GM12878 (cell line): ENCODE data around the gene ZNF200.

Source experiments
- CTCF ChIP-seq, 3 experiments: IDR thresholded peaks in 2 of 3; conservative IDR thresholded peaks in 1 of 3; 2 replicates each; pipeline ENCODE4 v1.5.1; 2011; ENCODE audit warnings: low read depth in 3 of 3, low read length in 3 of 3, mild to moderate bottlenecking in 3 of 3, control low read depth in 2 of 3, moderate library complexity in 2 of 3, inconsistent platforms in 1 of 3, mixed read lengths in 1 of 3; ENCODE audit not compliant: control insufficient read depth in 2 of 3, insufficient read depth in 1 of 3; ENCODE audit errors: extremely low read depth in 1 of 3
- EZH2 ChIP-seq: IDR thresholded peaks from 2 replicates; pipeline ENCODE4 v1.6.1; 2012; ENCODE audit warnings: low read depth, mild to moderate bottlenecking, control low read depth, inconsistent platforms, low read length, borderline replicate concordance; ENCODE audit not compliant: control insufficient read depth
- FOXM1 ChIP-seq: IDR thresholded peaks from 2 replicates; pipeline ENCODE4 v1.6.1; 2012; ENCODE audit warnings: low read depth, mild to moderate bottlenecking, inconsistent platforms, low read length, moderate library complexity
- POLR2A ChIP-seq: IDR thresholded peaks from 2 replicates; pipeline ENCODE4 v1.6.1; 2011; ENCODE audit warnings: low read depth, mild to moderate bottlenecking, low read length
- SREBF2 ChIP-seq: IDR thresholded peaks from 2 replicates; pipeline ENCODE4 v1.6.1; 2012; ENCODE audit warnings: mild to moderate bottlenecking, low read length
- STAT3 ChIP-seq: IDR thresholded peaks from 2 replicates; pipeline ENCODE4 v1.6.1; 2011; ENCODE audit warnings: low read depth, low read length, improper control_type of control experiment
- SUPT20H ChIP-seq: IDR thresholded peaks from 2 replicates; pipeline ENCODE4 v1.6.1; 2011; ENCODE audit warnings: low read depth, mild to moderate bottlenecking, low read length, moderate library complexity, borderline replicate concordance; ENCODE audit not compliant: control insufficient read depth

GRCh38 chr16:3234857-3235561 lies at the start of gene ZNF200:
- TF ChIP-seq STAT3 (no peak), FOXM1 (no peak), CTCF (IDR thresholded peaks at IDR 0.05 in 2 of 3, conservative IDR thresholded peaks at IDR 0.05 in 1 of 3; ENCODE audit: control insufficient read depth in 2 of 3, extremely low read depth in 1 of 3, insufficient read depth in 1 of 3, low read depth in 3 of 3, low read length in 3 of 3) (no peak), SREBF2 (0 out of 2 replicates have a peak, but pooled peaks have one; percentile 15), SUPT20H (no peak), POLR2A (peak; percentile 97), EZH2 (no peak)
